GM23338 (cell line): ENCODE results near the gene COLQ.

Experiments used
- CREB1 ChIP-seq: fragments of 250-450 bp; sonication (Bioruptor Pico); IDR thresholded peaks from 2 replicates; pipeline ENCODE4 v1.5.0; 2020; ENCODE audit warnings: low read depth, mild to moderate bottlenecking, moderate library complexity
- CTCF ChIP-seq, 2 experiments: fragments of 200-600 bp in 1 of 2; sonication (generic) in 1 of 2; conservative IDR thresholded peaks; 2 replicates each; pipeline versions ENCODE4 v1.5.1 to v1.6.1; 2016 to 2017; ENCODE audit warnings: antibody characterized with exemption in 2 of 2, low read depth in 2 of 2, mild to moderate bottlenecking in 2 of 2, moderate library complexity in 1 of 2
- EZH2 ChIP-seq: fragments of 200-600 bp; sonication (generic); IDR thresholded peaks from one replicate; pipeline ENCODE4 v1.8.0; 2017; ENCODE audit warnings: antibody characterized with exemption, mild to moderate bottlenecking, low read depth; ENCODE audit not compliant: unreplicated experiment
- EZH2phosphoT487 ChIP-seq: fragments of 200-600 bp; sonication (generic); IDR thresholded peaks from one replicate; pipeline ENCODE4 v1.8.1; 2018; ENCODE audit warnings: antibody characterized with exemption; ENCODE audit not compliant: unreplicated experiment
- JUNB ChIP-seq: IDR thresholded peaks from one replicate; pipeline ENCODE4 v1.6.1; 2016; ENCODE audit warnings: antibody characterized with exemption; ENCODE audit not compliant: unreplicated experiment
- NANOG ChIP-seq: IDR thresholded peaks from 2 replicates; pipeline ENCODE4 v1.6.1; 2016; ENCODE audit warnings: antibody characterized with exemption, borderline replicate concordance
- POLR2AphosphoS5 ChIP-seq: IDR thresholded peaks from 2 replicates; pipeline ENCODE4 v1.6.1; 2016; ENCODE audit warnings: antibody characterized with exemption, low read depth
- REST ChIP-seq: IDR thresholded peaks from one replicate; pipeline ENCODE4 v1.6.1; 2018; ENCODE audit warnings: antibody characterized with exemption; ENCODE audit not compliant: unreplicated experiment
- STAT1 ChIP-seq: IDR thresholded peaks from one replicate; pipeline ENCODE4 v1.6.1; 2016; ENCODE audit warnings: antibody characterized with exemption; ENCODE audit not compliant: unreplicated experiment

GRCh38 chr3:15551902-15552301 lies 30.4 kb upstream of the COLQ start:
- no peak for TF ChIP-seq CTCF (conservative IDR thresholded peaks at IDR 0.05; ENCODE audit: low read depth in 2 of 2)
- TF ChIP-seq REST, result no peak
- no peak for TF ChIP-seq EZH2phosphoT487
- TF ChIP-seq CREB1 (CRISPR knock-in tag), result no peak
- no peak for TF ChIP-seq EZH2
- TF ChIP-seq POLR2AphosphoS5, result no peak
- TF ChIP-seq JUNB, result no peak
- no peak for TF ChIP-seq NANOG
- no peak for TF ChIP-seq STAT1
